Stimulated activated CD4-positive, alpha-beta T cell treated with anti-CD3 and anti-CD28 coated beads, Interleukin-12 subunit alpha, Interleukin-12 subunit beta, amount 100 ng/mL, for 4 hours (primary cell): ENCODE measurements around the gene ZNF648.
"Not testable (repeated sequence)": the region's sequence is repeated elsewhere in the genome, so short reads cannot be mapped to it uniquely, and the experiment has no call there.

Experiments used
- DNase-seq: peaks from one replicate; pipeline ENCODE4 v3.0.0-alpha.2; 2020

Gene ZNF648

GRCh38 chr1:182066934-182067333, 5.4 kb upstream of the ZNF648 start:
- no peak for DNase-seq

GRCh38 chr1:182065126-182065845, 3.8 kb upstream of the ZNF648 start:
- DNase-seq = no peak

GRCh38 chr1:182064611-182065010, 3.1 kb upstream of the ZNF648 start:
- DNase-seq = no peak

GRCh38 chr1:182062223-182062622, 711 bp upstream of the ZNF648 start:
- no peak for DNase-seq

GRCh38 chr1:182060877-182061276, 635 bp downstream of the ZNF648 start:
- no peak for DNase-seq

- DNase-seq = no peak
Observed at GRCh38 chr1:182059936-182060335, 1.6 kb downstream of the ZNF648 start.

GRCh38 chr1:182056601-182057366, 4.7 kb downstream of the ZNF648 start:
- DNase-seq = no peak

GRCh38 chr1:182054698-182055326, 6.7 kb downstream of the ZNF648 start:
- DNase-seq = peak; percentile 47

- no peak for DNase-seq
Observed at GRCh38 chr1:182052355-182052754, 9.2 kb downstream of the ZNF648 start.

- no peak for DNase-seq
Observed at GRCh38 chr1:182051938-182052337, 9.6 kb downstream of the ZNF648 start.

GRCh38 chr1:182050481-182051448, 10.7 kb downstream of the ZNF648 start:
- DNase-seq = no peak

- no peak for DNase-seq
Observed at GRCh38 chr1:182048562-182048961, 12.9 kb downstream of the ZNF648 start.

GRCh38 chr1:182046763-182047162, 14.7 kb downstream of the ZNF648 start:
- DNase-seq = no peak

- not testable (repeated sequence) for DNase-seq
Observed at GRCh38 chr1:182045481-182045880, 16.0 kb downstream of the ZNF648 start.

GRCh38 chr1:182041615-182042014, 19.9 kb downstream of the ZNF648 start:
- no peak for DNase-seq

- no peak for DNase-seq
Observed at GRCh38 chr1:182038220-182038619, 23.3 kb downstream of the ZNF648 start.

GRCh38 chr1:182035097-182035770, 26.3 kb downstream of the ZNF648 start:
- DNase-seq = no peak

- no peak for DNase-seq
Observed at GRCh38 chr1:182032251-182032650, 29.3 kb downstream of the ZNF648 start.

GRCh38 chr1:182029379-182030331, 31.9 kb downstream of the ZNF648 start:
- peak; percentile 97 for DNase-seq

GRCh38 chr1:182029002-182029378, 32.5 kb downstream of the ZNF648 start:
- DNase-seq = no peak

- DNase-seq = no peak
Observed at GRCh38 chr1:182015360-182015759, 46.2 kb downstream of the ZNF648 start.
